Measurements from ENCODE around the gene NBAS.

DNA sequence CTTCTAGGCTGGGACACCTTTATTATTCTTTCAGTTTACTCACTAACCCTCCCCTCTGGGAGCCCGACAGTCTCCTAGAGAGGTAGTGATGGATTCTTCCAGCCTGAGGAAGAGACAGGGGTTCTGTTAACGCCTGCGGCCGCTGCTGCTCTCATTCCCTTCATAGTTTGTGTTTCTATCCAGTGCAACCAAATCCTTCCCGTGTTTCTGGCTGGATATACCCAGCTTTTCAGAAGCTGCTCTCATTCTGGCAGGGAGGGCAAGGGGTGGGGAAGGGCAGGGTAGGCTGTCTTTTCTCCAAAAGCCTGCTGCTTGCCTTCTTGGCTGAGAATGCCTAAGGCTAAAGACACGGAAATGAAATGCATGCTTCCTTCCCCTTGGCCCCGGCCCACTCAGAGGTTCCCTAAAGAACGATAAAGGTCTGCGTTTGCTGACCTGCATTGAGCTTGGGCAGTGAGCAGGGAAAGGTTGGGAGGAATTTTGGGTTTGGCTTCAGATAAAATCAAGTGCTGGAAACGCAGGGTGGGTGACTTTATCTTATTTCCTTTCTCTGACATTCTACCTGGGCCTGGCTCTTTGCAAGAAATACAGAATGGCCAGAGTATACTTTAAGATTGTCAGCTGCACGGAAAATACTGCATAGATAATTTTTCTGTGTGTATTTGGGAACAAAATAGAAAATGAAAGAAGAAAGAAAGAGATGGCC lies 390.9 kb downstream of the NBAS start:
- TF ChIP-seq POLR2A (IDR thresholded peaks at IDR 0.05; ENCODE audit: low read length) = no peak
- no peak for TF ChIP-seq GATA1 (IDR thresholded peaks at IDR 0.05; ENCODE audit: low read depth, low read length)
